GM12891 (cell line): Measurements from ENCODE around the gene RERE.

Experiments used
- PAX5 ChIP-seq: IDR thresholded peaks from 2 replicates; pipeline ENCODE4 v1.6.1; 2011; ENCODE audit warnings: low read length, moderate library complexity, mild to moderate bottlenecking; ENCODE audit not compliant: insufficient read depth, severe bottlenecking
- POLR2A ChIP-seq: IDR thresholded peaks from 2 replicates; pipeline ENCODE4 v1.6.1; 2011; ENCODE audit warnings: low read depth, low read length, control low read depth
- POLR2AphosphoS5 ChIP-seq: IDR thresholded peaks from 2 replicates; pipeline ENCODE4 v1.6.1; 2011; ENCODE audit warnings: low read depth, low read length, control low read depth
- POU2F2 ChIP-seq: IDR thresholded peaks from 2 replicates; pipeline ENCODE4 v1.6.1; 2011; ENCODE audit warnings: low read depth, mild to moderate bottlenecking, control low read depth, low read length, moderate library complexity
- TAF1 ChIP-seq: IDR thresholded peaks from 2 replicates; pipeline ENCODE4 v1.6.1; 2011; ENCODE audit warnings: low read depth, low read length, control low read depth

DNA sequence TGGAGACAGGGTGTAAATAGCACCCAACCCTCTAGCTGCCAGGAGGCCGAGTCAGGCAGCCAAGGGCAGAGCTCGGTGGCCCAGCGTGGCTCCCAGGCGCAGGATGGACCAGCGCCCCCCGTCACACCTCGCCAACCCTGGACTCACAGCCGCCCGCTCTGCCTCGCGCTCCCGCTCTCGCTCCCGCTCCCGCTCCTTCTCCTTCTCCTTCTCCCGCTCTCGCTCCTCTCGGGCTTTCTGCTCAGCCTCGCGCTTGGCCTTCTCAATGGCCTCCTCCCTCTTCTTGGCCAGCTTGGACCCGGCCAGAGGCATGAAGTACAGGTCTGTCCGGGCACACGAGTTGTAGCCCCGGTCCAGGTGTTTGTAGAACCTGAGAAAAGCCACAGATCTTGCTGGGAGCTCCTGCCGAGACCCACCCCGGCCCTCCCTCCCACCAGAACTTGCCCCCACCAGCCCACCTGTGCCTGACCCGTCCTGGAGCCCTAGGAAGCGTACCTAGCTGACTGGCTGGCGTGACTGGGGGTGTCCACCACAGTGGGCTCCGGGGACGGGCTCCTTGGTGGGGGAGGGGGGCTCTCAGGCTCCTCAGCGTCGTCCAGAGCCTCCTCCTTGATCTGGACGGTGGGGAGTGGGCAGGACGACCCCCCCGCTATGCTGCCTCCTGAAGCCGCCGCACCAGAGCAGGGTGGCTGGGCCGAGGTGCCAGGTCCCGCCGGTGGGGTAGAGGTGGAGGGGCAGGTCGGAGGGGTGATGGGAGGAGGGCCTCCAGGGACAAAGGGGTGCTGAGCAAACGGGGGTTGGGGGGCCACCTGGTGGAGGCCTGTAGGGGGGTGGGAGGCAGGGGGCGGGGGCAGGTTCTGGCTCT is 457.6 kb downstream of the RERE start:
- TF ChIP-seq POLR2AphosphoS5 (no peak), TAF1 (no peak), PAX5 (no peak), POLR2A (no peak), POU2F2 (no peak)
